HepG2 (cell line): ENCODE results near the gene RRP8. TPM values are rescaled to one million over a fixed set of nuclear protein-coding genes. Genes with fewer than 3 reads are reported as not detected.

ENCODE experiments used
- ATF3 ChIP-seq: sonication (generic); formaldehyde crosslinking; IDR thresholded peaks from 2 replicates; pipeline ENCODE4 v1.4.0; 2020; ENCODE audit warnings: missing genetic modification reagents
- BRF2 ChIP-seq: sonication (generic); formaldehyde crosslinking; IDR thresholded peaks from 2 replicates; pipeline ENCODE4 v1.8.1; 2022; ENCODE audit warnings: mild to moderate bottlenecking, missing genetic modification reagents
- EHMT2 ChIP-seq: fragments of 200-600 bp; sonication (generic); IDR thresholded peaks from 2 replicates; pipeline ENCODE4 v1.7.0; 2017; ENCODE audit warnings: antibody characterized with exemption, low read depth, low read length, borderline replicate concordance
- ERF ChIP-seq: IDR thresholded peaks from 2 replicates; pipeline ENCODE4 v1.6.1; 2018; ENCODE audit warnings: missing biosample characterization, missing genetic modification reagents
- HMGA1 ChIP-seq: sonication (generic); formaldehyde crosslinking; conservative IDR thresholded peaks from 2 replicates; pipeline ENCODE4 v1.4.0; 2020; ENCODE audit warnings: missing genetic modification reagents
- JUND ChIP-seq: sonication (generic); formaldehyde crosslinking; IDR thresholded peaks from 2 replicates; pipeline ENCODE4 v1.8.0; 2022; ENCODE audit warnings: mild to moderate bottlenecking, missing genetic modification reagents
- KLF13 ChIP-seq: sonication (generic); formaldehyde crosslinking; IDR thresholded peaks from 2 replicates; pipeline ENCODE4 v1.4.0; 2020; ENCODE audit warnings: mild to moderate bottlenecking, missing genetic modification reagents
- MAFK ChIP-seq, 2 experiments: IDR thresholded peaks in 1 of 2; conservative IDR thresholded peaks in 1 of 2; 2 replicates each; pipeline ENCODE4 v1.6.1; 2011; ENCODE audit warnings: improper control_type of control experiment in 2 of 2, low read length in 2 of 2
- NR2C2 ChIP-seq: sonication (generic); formaldehyde crosslinking; IDR thresholded peaks from 2 replicates; pipeline ENCODE4 v1.4.0; 2020; ENCODE audit warnings: missing genetic modification reagents, mild to moderate bottlenecking, moderate library complexity, borderline replicate concordance
- PAXIP1 ChIP-seq: sonication (generic); formaldehyde crosslinking; conservative IDR thresholded peaks from 2 replicates; pipeline ENCODE4 v1.4.0; 2020; ENCODE audit warnings: mild to moderate bottlenecking, missing genetic modification reagents, moderate library complexity
- POLR2AphosphoS5 ChIP-seq: IDR thresholded peaks from 2 replicates; pipeline ENCODE4 v1.6.1; 2012; ENCODE audit warnings: low read depth, low read length
- SALL2 ChIP-seq: sonication (generic); formaldehyde crosslinking; IDR thresholded peaks from 2 replicates; pipeline ENCODE4 v1.8.1; 2023; ENCODE audit warnings: mild to moderate bottlenecking, missing genetic modification reagents, inconsistent platforms
- SMARCC2 ChIP-seq: fragments of 450-650 bp; IDR thresholded peaks from 2 replicates; pipeline ENCODE4 v1.6.1; 2017; ENCODE audit warnings: antibody characterized with exemption, mild to moderate bottlenecking
- TCF7 ChIP-seq: sonication (generic); IDR thresholded peaks from 2 replicates; pipeline ENCODE4 v1.6.1; 2016; ENCODE audit warnings: antibody characterized with exemption, low read depth
- ZFP36 ChIP-seq: fragments of 150-350 bp; IDR thresholded peaks from 2 replicates; pipeline ENCODE4 v1.6.1; 2018; ENCODE audit warnings: borderline replicate concordance, low read length, low read depth; ENCODE audit not compliant: partially characterized antibody
- ZFP36L1 ChIP-seq: sonication (generic); formaldehyde crosslinking; IDR thresholded peaks from 2 replicates; pipeline ENCODE4 v1.8.0; 2022; ENCODE audit warnings: mild to moderate bottlenecking, missing genetic modification reagents, moderate library complexity
- ZNF256 ChIP-seq: sonication (generic); formaldehyde crosslinking; conservative IDR thresholded peaks from 2 replicates; pipeline ENCODE4 v1.4.0; 2020; ENCODE audit warnings: missing genetic modification reagents
- ZNF292 ChIP-seq: sonication (generic); formaldehyde crosslinking; IDR thresholded peaks from 2 replicates; pipeline ENCODE4 v1.8.1; 2022; ENCODE audit warnings: mild to moderate bottlenecking, low read depth, missing genetic modification reagents, borderline replicate concordance
- ZNF350 ChIP-seq: sonication (generic); formaldehyde crosslinking; IDR thresholded peaks from 2 replicates; pipeline ENCODE4 v1.4.0; 2020; ENCODE audit warnings: mild to moderate bottlenecking, low read depth, missing genetic modification reagents, borderline replicate concordance
- ZNF574 ChIP-seq: sonication (generic); formaldehyde crosslinking; IDR thresholded peaks from 2 replicates; pipeline ENCODE4 v1.4.0; 2020; ENCODE audit warnings: missing genetic modification reagents
- ZNF724P ChIP-seq: sonication (generic); formaldehyde crosslinking; IDR thresholded peaks from 2 replicates; pipeline ENCODE4 v1.8.0; 2022; ENCODE audit warnings: missing genetic modification reagents, borderline replicate concordance
- ZSCAN31 ChIP-seq: sonication (generic); formaldehyde crosslinking; IDR thresholded peaks from 2 replicates; pipeline ENCODE4 v1.5.0; 2020; ENCODE audit warnings: low read depth, mild to moderate bottlenecking, missing genetic modification reagents
- polyA plus RNA-seq, 8 experiments: library from polyadenylated mRNA; depleted of rRNA in 3 of 8; stranded (reverse) in 7 of 8; unstranded in 1 of 8; fragments of >200 nt; fragmentation: Illumina TruSeq in 4 of 8; extraction: Trizol in 4 of 8; gene quantifications; 2 replicates each; pipeline versions ENCODE4 v1.2.1 to v1.2.3, GENCODE V29; 2011 to 2016; ENCODE audit warnings: low read depth in 4 of 8, missing spikeins in 1 of 8, mixed read lengths in 1 of 8; ENCODE audit not compliant: insufficient read depth in 1 of 8
- total RNA-seq, 5 experiments: library from RNA; depleted of rRNA; stranded (reverse); fragments of >200 nt; fragmentation: Illumina TruSeq; extraction: Trizol; gene quantifications; 2 replicates each; pipeline ENCODE4 v1.2.3, GENCODE V29; 2016; ENCODE audit warnings: low read depth in 1 of 5

Gene RRP8
- total and polyA plus RNA-seq, 2 of the 13 experiments (the other 11 are each of a cell fraction or from before 2014, with no cell fraction given) = 7.2 to 21.6 TPM

- TF ChIP-seq POLR2AphosphoS5 (peak; percentile 94), ZNF724P (CRISPR knock-in tag) (0 out of 2 replicates have a peak, but pooled peaks have one; percentile 49), EHMT2 (no peak), ZNF256 (no peak), ZNF292 (CRISPR knock-in tag) (peak; percentile 59; the same call in 1 of the 2 replicates), ZFP36L1 (CRISPR knock-in tag) (peak; percentile 69; the same call in 1 of the 2 replicates), ZFP36 (no peak), KLF13 (CRISPR knock-in tag) (no peak), MAFK (conservative IDR thresholded peaks at IDR 0.05 in 1 of 2, IDR thresholded peaks at IDR 0.05 in 1 of 2; ENCODE audit: low read length in 2 of 2) (no peak), ZNF574 (CRISPR knock-in tag) (peak; percentile 95), ATF3 (0 out of 2 replicates have a peak, but pooled peaks have one; percentile 28), ZNF350 (CRISPR knock-in tag) (peak; percentile 57; the same call in 1 of the 2 replicates), SMARCC2 (no peak), BRF2 (peak; percentile 67; the same call in 1 of the 2 replicates), HMGA1 (no peak), ERF (CRISPR knock-in tag) (no peak), NR2C2 (CRISPR knock-in tag) (peak; percentile 59), PAXIP1 (CRISPR knock-in tag) (peak; percentile 58), ZSCAN31 (CRISPR knock-in tag) (peak; percentile 90), SALL2 (CRISPR knock-in tag) (no peak), TCF7 (0 out of 2 replicates have a peak, but pooled peaks have one; percentile 4), JUND (CRISPR knock-in tag) (peak; percentile 82)
Observed at GRCh38 chr11:6612213-6613041, 9.0 kb upstream of the RRP8 start, which contains the start of gene TAF10 (continued).
